GM19193 (cell line): ENCODE measurements around the gene RERE.

Experiments used
- POLR2A ChIP-seq: IDR thresholded peaks from 4 replicates; pipeline ENCODE4 v1.6.1; 2011; ENCODE audit not compliant: insufficient read depth, insufficient read length; ENCODE audit errors: extremely low read depth

The RERE gene

DNA sequence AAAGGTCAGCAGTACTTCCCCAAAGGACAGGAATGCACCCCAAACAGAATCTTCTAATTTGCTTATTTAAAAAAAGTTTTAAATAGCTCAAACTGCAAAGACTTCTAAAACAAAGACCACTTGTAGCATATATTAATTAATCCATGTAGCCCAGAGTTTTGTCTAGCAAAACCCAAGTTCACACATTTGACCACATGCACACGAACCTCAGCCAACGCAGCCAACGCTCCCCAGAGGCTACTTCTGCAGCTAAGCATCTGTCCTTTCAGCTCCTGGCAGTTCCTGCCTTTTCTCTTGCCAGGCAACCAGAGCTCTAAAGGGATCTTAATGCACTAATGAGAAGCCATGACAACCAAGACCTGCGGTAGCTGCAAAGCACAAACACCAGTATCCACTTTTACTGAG, 89.6 kb downstream of the RERE start:
- no peak for TF ChIP-seq POLR2A

DNA sequence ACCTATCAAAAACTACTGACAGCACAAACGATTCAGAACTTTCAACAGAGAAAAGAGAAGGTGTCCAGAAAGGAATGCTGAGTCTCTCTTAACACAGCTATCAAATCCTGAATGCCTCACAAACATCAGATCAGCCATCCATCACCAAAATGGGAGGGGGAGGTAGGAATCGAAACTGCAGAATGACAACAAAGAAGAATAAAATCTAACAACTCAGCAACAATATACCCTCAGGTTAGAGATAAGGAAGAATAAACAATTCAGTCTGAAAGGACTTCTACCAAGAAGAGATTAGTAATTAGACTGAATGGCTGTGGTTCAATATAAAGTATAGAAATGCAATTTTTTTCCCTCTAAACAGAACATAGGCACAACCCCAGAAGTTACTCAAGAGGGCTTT, 94.4 kb downstream of the RERE start:
- TF ChIP-seq POLR2A, result no peak

GRCh38 chr1:8722366-8722765, 95.1 kb downstream of the RERE start:
- no peak for TF ChIP-seq POLR2A

DNA sequence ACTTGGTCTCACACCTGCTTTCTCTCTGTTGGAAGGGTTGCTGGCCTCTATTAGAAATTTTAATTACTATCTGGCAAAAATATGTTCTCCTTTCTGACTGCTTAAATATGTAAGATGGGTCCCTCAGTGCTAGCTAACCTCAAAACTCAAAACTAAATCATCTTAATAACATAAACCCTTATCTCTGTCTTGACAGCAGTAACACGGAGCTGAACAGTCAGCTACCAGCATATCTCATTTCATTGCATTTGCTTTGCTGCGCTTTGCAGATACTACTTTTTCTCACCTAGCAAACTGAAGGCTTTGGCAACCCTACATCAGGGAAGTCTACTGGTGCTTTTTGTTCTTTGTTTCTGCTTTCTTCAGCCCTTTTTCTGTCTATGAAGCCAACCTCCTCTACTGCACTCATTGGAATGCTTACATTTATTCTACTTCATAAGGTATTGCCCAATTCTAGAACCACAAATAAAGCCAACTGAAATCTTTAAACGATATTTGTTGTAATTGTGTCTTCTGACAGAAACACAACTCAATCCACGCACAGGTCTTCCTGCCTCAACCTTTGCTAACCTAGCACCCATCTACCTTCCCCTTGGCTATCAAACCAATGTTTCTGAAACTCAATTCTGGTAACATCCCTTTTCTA, 95.6 kb downstream of the RERE start:
- no peak for TF ChIP-seq POLR2A

- no peak for TF ChIP-seq POLR2A
Observed at GRCh38 chr1:8720347-8720746, 97.1 kb downstream of the RERE start.

DNA sequence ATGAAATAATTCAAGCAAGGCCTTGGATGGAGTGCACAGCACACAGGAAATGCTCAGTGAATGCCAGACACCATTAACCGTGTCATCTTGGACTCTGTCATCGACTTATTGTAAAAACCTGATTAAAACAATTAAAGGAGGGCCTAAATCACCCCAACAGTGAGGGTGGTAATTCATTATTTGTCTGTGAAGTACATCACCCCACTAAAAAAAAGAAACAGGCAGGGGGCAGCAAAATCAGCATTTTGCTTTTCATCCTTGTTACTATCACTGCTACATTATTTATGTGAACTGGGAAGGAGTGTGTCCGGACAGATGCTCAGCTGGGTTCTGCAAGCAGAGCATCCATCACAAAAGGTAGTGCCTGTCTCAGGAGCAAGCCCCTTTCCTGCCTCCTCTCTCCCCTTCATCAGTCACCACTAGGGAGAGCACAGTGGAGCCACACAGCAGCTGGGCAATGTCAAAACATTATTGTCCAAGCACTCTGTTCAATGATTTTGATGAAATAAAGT, 98.5 kb downstream of the RERE start:
- TF ChIP-seq POLR2A, result no peak

GRCh38 chr1:8717148-8717547, 100.3 kb downstream of the RERE start:
- TF ChIP-seq POLR2A, result no peak

- no peak for TF ChIP-seq POLR2A
Observed at GRCh38 chr1:8716238-8716637, 101.2 kb downstream of the RERE start.

DNA sequence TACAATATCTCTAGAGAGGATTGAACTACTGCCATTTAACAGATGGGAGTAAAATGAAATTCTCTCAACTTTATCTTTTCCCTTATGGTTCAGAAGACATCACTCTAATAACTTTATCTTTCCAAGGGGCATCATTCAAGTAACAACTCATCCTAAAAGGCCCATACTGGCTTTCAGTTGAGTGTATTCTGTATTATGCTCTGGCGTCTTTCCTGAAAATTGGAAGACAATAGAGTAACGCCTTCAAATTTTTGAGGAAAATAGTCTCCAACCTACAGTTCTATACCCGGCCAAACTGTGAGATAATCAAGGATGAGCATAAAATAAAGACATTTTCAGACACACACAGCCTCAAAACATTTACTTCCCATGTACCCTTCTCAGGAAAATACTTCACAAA, 103.3 kb downstream of the RERE start:
- no peak for TF ChIP-seq POLR2A

GRCh38 chr1:8712413-8713231, 104.8 kb downstream of the RERE start:
- no peak for TF ChIP-seq POLR2A

- TF ChIP-seq POLR2A, result no peak
Observed at GRCh38 chr1:8711873-8712412, 105.5 kb downstream of the RERE start.

GRCh38 chr1:8711151-8711550, 106.3 kb downstream of the RERE start:
- TF ChIP-seq POLR2A, result no peak

- no peak for TF ChIP-seq POLR2A
Observed at GRCh38 chr1:8708259-8708658, 109.2 kb downstream of the RERE start.

- no peak for TF ChIP-seq POLR2A
Observed at GRCh38 chr1:8706995-8707396, 110.4 kb downstream of the RERE start.

- TF ChIP-seq POLR2A, result no peak
Observed at GRCh38 chr1:8706291-8706690, 111.1 kb downstream of the RERE start.
